Endothelial cell of umbilical vein (primary cell): Measurements from ENCODE around the gene IMPDH2. TPM values are rescaled to one million over a fixed set of nuclear protein-coding genes. Genes with fewer than 3 reads are reported as not detected.
A peak's percentile ranks its signal among the peaks of the same experiment; 100 is the strongest.

Experiments
- BruUV-seq: library from RNA; stranded (reverse); fragments of 400-500 nt; replicated peaks from 2 replicates; lab custom pipeline; 2021; lab: Mats Ljungman, UMichigan
- CTCF ChIA-PET: fragments of 300-600, 350-600 bp; sonication (Branson Sonifier 250); formaldehyde crosslinking; loops from one replicate; lab custom pipeline; 2021; ENCODE audit warnings: antibody characterized with exemption, inconsistent platforms; lab: Charles Lee
- POLR2A ChIA-PET: fragments of 300-600, 350-600 bp; sonication (Branson Sonifier 250); formaldehyde crosslinking; loops from one replicate; lab custom pipeline; 2021; ENCODE audit warnings: antibody characterized with exemption, inconsistent platforms; lab: Charles Lee
- DNase-seq: peaks from one replicate; pipeline ENCODE4 v3.0.0-alpha.2; 2011; ENCODE audit warnings: low read depth, low spot score
- FAIRE-seq: peaks from 2 replicates; lab custom pipeline; 2011; peaks lifted over from hg19 to GRCh38; lab: Jason Lieb, UNC
- H2AFZ ChIP-seq: 2 replicates; pipeline ENCODE4 v1.6.0; 2012; ENCODE audit warnings: low read depth, low read length, control low read depth, inconsistent platforms
- H3K27ac ChIP-seq: 2 replicates; pipeline ENCODE4 v1.5.1; 2011; ENCODE audit warnings: low read depth, mild to moderate bottlenecking, control low read depth, low read length, moderate library complexity; ENCODE audit not compliant: insufficient read depth
- H3K27me3 ChIP-seq, 2 experiments: 2 replicates each; pipeline versions ENCODE4 v1.6.0 to v1.6.1; 2011; ENCODE audit warnings: low read length in 2 of 2, mixed read lengths in 1 of 2; ENCODE audit not compliant: control insufficient read depth in 2 of 2, insufficient read depth in 2 of 2
- H3K36me3 ChIP-seq, 2 experiments: 2 replicates in 1 of 2; 3 replicates in 1 of 2; pipeline ENCODE4 v1.5.1; 2011; ENCODE audit warnings: low read length in 2 of 2, mild to moderate bottlenecking in 1 of 2, moderate library complexity in 1 of 2; ENCODE audit not compliant: control insufficient read depth in 2 of 2, insufficient read depth in 2 of 2; ENCODE audit errors: extremely low read depth in 1 of 2
- H3K4me1 ChIP-seq: 3 replicates; pipeline ENCODE4 v1.5.1; 2011; ENCODE audit warnings: mild to moderate bottlenecking, low read length; ENCODE audit not compliant: control insufficient read depth, insufficient read depth; ENCODE audit errors: extremely low read depth
- H3K4me2 ChIP-seq: 2 replicates; pipeline ENCODE4 v1.6.1; 2011; ENCODE audit warnings: low read length, control low read depth, mixed read lengths; ENCODE audit not compliant: insufficient read depth
- H3K4me3 ChIP-seq, 3 experiments: fragments of 200-600 bp in 1 of 3; sonication (generic), shearing (Covaris generic) in 1 of 3; replicated peaks in 1 of 3; 2 replicates each; pipeline ENCODE4 v1.5.1; 2011 to 2016; ENCODE audit warnings: control low read depth in 3 of 3, low read length in 3 of 3, mild to moderate bottlenecking in 2 of 3, inconsistent platforms in 1 of 3, low read depth in 1 of 3, moderate library complexity in 1 of 3; ENCODE audit not compliant: insufficient read depth in 1 of 3
- H3K79me2 ChIP-seq: 2 replicates; pipeline ENCODE4 v1.6.0; 2012; ENCODE audit warnings: low read length, inconsistent platforms; ENCODE audit not compliant: control insufficient read depth, insufficient read depth
- H3K9ac ChIP-seq: replicated peaks from 2 replicates; pipeline ENCODE3; 2011; ENCODE audit warnings: low read length, control low read depth; ENCODE audit not compliant: insufficient read depth; ENCODE audit errors: extremely low read depth
- H3K9me1 ChIP-seq: replicated peaks from 3 replicates; pipeline ENCODE4 v1.6.0; 2011; ENCODE audit warnings: mild to moderate bottlenecking, low read length; ENCODE audit not compliant: control insufficient read depth, insufficient read depth; ENCODE audit errors: extremely low read depth
- H3K9me3 ChIP-seq: replicated peaks from 2 replicates; pipeline ENCODE4 v1.5.1; 2012; ENCODE audit warnings: low read length, inconsistent platforms; ENCODE audit not compliant: control insufficient read depth, insufficient read depth
- H4K20me1 ChIP-seq: replicated peaks from 2 replicates; pipeline ENCODE3; 2011; ENCODE audit warnings: mild to moderate bottlenecking, low read length; ENCODE audit not compliant: control insufficient read depth, insufficient read depth; ENCODE audit errors: extremely low read depth
- CTCF ChIP-seq, 2 donors: IDR thresholded peaks; 1 replicate in 1 of 2; 2 replicates in 1 of 2; pipeline ENCODE4 v1.5.1; 2011; ENCODE audit warnings: low read length in 2 of 2, mild to moderate bottlenecking in 2 of 2, moderate library complexity in 2 of 2, control low read depth in 1 of 2, inconsistent platforms in 1 of 2, low read depth in 1 of 2; ENCODE audit not compliant: insufficient read depth in 1 of 2; ENCODE audit errors: extremely low read depth in 1 of 2
- EZH2 ChIP-seq: IDR thresholded peaks from 2 replicates; pipeline ENCODE4 v1.6.1; 2012; ENCODE audit warnings: borderline replicate concordance, low read depth, mild to moderate bottlenecking, moderate library complexity, low read length, inconsistent platforms; ENCODE audit not compliant: severe bottlenecking
- FOS ChIP-seq: IDR thresholded peaks from 2 replicates; pipeline ENCODE4 v1.6.1; 2011; ENCODE audit warnings: mild to moderate bottlenecking, low read length, moderate library complexity, borderline replicate concordance; ENCODE audit not compliant: insufficient read depth
- MAX ChIP-seq: IDR thresholded peaks from 2 replicates; pipeline ENCODE4 v1.6.1; 2011; ENCODE audit not compliant: insufficient read depth, insufficient read length
- MYC ChIP-seq: IDR thresholded peaks from one replicate; pipeline ENCODE4 v1.6.1; 2011; ENCODE audit warnings: mild to moderate bottlenecking, low read depth, low read length
- POLR2A ChIP-seq: IDR thresholded peaks from 2 replicates; pipeline ENCODE4 v1.6.1; 2012; ENCODE audit warnings: low read depth, mild to moderate bottlenecking, control low read depth, low read length
- POLR2AphosphoS5 ChIP-seq: IDR thresholded peaks from 2 replicates; pipeline ENCODE4 v1.6.1; 2012; ENCODE audit warnings: low read depth, mild to moderate bottlenecking, control low read depth, low read length, moderate library complexity; ENCODE audit not compliant: insufficient read depth
- dilution Hi-C: fragments of 300-500 bp; cut with MboI; formaldehyde crosslinking; loops from one replicate; pipeline ENCODE4 v1.15.0; 2019; ENCODE audit warnings: low sequenced_read_pairs; ENCODE audit not compliant: extremely low pct_ligation_motif_present
- intact Hi-C: fragments of 100-400 bp; cut with micrococcal nuclease; formaldehyde crosslinking; loops from one replicate; pipeline ENCODE4 v1.10.0; 2022
- polyA plus RNA-seq, 4 experiments: library from polyadenylated mRNA; depleted of rRNA in 3 of 4; stranded (reverse) in 3 of 4; unstranded in 1 of 4; fragments of >200 nt; gene quantifications; 2 replicates each; pipeline versions ENCODE4 v1.2.1 to v1.2.3, GENCODE V29; 2011 to 2012; ENCODE audit warnings: missing spikeins in 1 of 4
- total RNA-seq: library from RNA; stranded (reverse); gene quantifications from 2 replicates; pipeline ENCODE4 v1.2.3, GENCODE V29; 2021

IMPDH2 gene
- total and polyA plus RNA-seq, 2 donors (not counting 3 experiments of a cell fraction or from before 2014, with no cell fraction given): 167 to 189 TPM

GRCh38 chr3:49019941-49020329, 9.3 kb downstream of the IMPDH2 start:
- Histone ChIP-seq H3K36me3 (peaks cover 11 to 29% of the 10 kb centered on the region in 2 experiments), H3K4me1 (peaks cover 31% of the 10 kb centered on the region), H3K27ac (peak overlapping the region; percentile 95), H3K79me2 (peaks cover 29% of the 10 kb centered on the region), H4K20me1 (no peaks in the 10 kb centered on the region), H3K9me1 (no peaks in the 10 kb centered on the region), H3K27me3 (no peaks in the 10 kb centered on the region), H3K9me3 (no peaks in the 10 kb centered on the region), H3K9ac (peak overlapping the region; percentile 96), H3K4me2 (peak overlapping the region; percentile 54), H2AFZ (no peak overlapping the region), H3K4me3 (peak overlapping the region; percentile 56 to 59 (median 57))
- BruUV-seq: no TSS peak
- DNase-seq (no peak), FAIRE-seq (no peak)
- TF ChIP-seq POLR2AphosphoS5 (no peak), EZH2 (no peak), CTCF (IDR thresholded peaks at IDR 0.05; ENCODE audit: extremely low read depth in 1 of 2, insufficient read depth in 1 of 2, low read depth in 1 of 2, low read length in 2 of 2) (no peak)
- intact Hi-C loops: no loop called here
- ChIA-PET POLR2A (interaction anchor here (0.6 to 3.8 kb wide), 6 partner anchors 8 to 353 kb away, joined by 4 to 19 read pairs (median 8); partner anchors contain the start of genes IMPDH2, QRICH1 and WDR6), CTCF (interaction anchor here (0.6 to 8.3 kb wide), 5 partner anchors 8 to 429 kb away, joined by 3 to 127 read pairs (median 18); partner anchors contain the start of genes P4HTM and WDR6)
- dilution Hi-C loops: no loop called here

- TF ChIP-seq MAX: no peak
- no peak for TF ChIP-seq EZH2
- TF ChIP-seq MYC: no peak
- TF ChIP-seq FOS: no peak
- no peak for TF ChIP-seq POLR2AphosphoS5
- peak; percentile 22 for TF ChIP-seq POLR2A
- peak overlapping the region; percentile 56 for H2AFZ ChIP-seq
- ChIA-PET CTCF (interaction anchor here (8.3 kb wide), 1 partner anchor 31 kb away, joined by 127 read pairs; the partner anchor contains the start of gene P4HTM), POLR2A (interaction anchor here (4.2 kb wide), 1 partner anchor 11 kb away, joined by 17 read pairs; the partner anchor contains the start of gene WDR6)
- H3K27ac ChIP-seq: peak overlapping the region; percentile 36
- H3K4me1 ChIP-seq: peaks cover 31% of the 10 kb centered on the region
- H3K9ac ChIP-seq: peak overlapping the region; percentile 59
- DNase-seq: no peak
- H3K9me1 ChIP-seq: no peaks in the 10 kb centered on the region
- H3K27me3 ChIP-seq: no peaks in the 10 kb centered on the region
- FAIRE-seq: no peak
- peaks cover 23% of the 10 kb centered on the region for H3K79me2 ChIP-seq
- BruUV-seq: no TSS peak
- peak overlapping the region; percentile 68 for H3K4me2 ChIP-seq
- no peaks in the 10 kb centered on the region for H3K9me3 ChIP-seq
- H3K4me3 ChIP-seq: peak overlapping the region; percentile 69 to 78 (median 70)
- H3K36me3 ChIP-seq: peaks cover 5 to 30% of the 10 kb centered on the region in 2 experiments
- H4K20me1 ChIP-seq: no peaks in the 10 kb centered on the region
- dilution Hi-C loops (no loop called here), intact Hi-C loops (no loop called here)
Observed at GRCh38 chr3:49018707-49019006, 10.5 kb downstream of the IMPDH2 start.
